HepG2 (cell line): ENCODE measurements around the gene CNIH4. TPM values are rescaled to one million over a fixed set of nuclear protein-coding genes. Genes with fewer than 3 reads are reported as not detected.
A peak's percentile ranks its signal among the peaks of the same experiment; 100 is the strongest.

Experiments
- ATAC-seq: fragments of 200-7000 bp; cut with Tn5 transposase; 3 replicates; pipeline ENCODE4 v1.9.1; 2020; ENCODE audit warnings: mild to moderate bottlenecking, moderate library complexity
- BruUV-seq: library from RNA; stranded (reverse); fragments of 400-500 nt; replicated peaks from 2 replicates; lab custom pipeline; 2021; lab: Mats Ljungman, UMichigan
- CTCF ChIA-PET: fragments of 300-600 bp; formaldehyde crosslinking; extraction: SDS; loops from one replicate; lab custom pipeline; 2021; ENCODE audit warnings: low total read pairs, inconsistent platforms, low intra/inter-chr PET ratio; lab: Yijun Ruan, JAX
- POLR2A ChIA-PET: fragments of 350-600 bp; sonication (Branson Sonifier 250); formaldehyde crosslinking; loops from one replicate; lab custom pipeline; 2020; ENCODE audit warnings: antibody characterized with exemption, inconsistent platforms; lab: Yijun Ruan, JAX
- DNase-seq: peaks from one replicate; pipeline ENCODE4 v3.0.0-alpha.2; 2015; ENCODE audit warnings: low spot score
- FAIRE-seq: peaks from 3 replicates; lab custom pipeline; 2011; peaks lifted over from hg19 to GRCh38; lab: Jason Lieb, UNC
- H2AFZ ChIP-seq: one replicate; pipeline ENCODE4 v1.6.1; 2011; ENCODE audit warnings: low read length, inconsistent platforms
- H3K27ac ChIP-seq: fragments of 300-600 bp; 3 replicates; pipeline ENCODE4 v1.8.0; 2011; ENCODE audit warnings: mixed run types, mild to moderate bottlenecking, mixed read lengths, low read length, inconsistent platforms; ENCODE audit not compliant: insufficient read depth; ENCODE audit errors: extremely low read length
- H3K27me3 ChIP-seq, 2 experiments: fragments of 200-600 bp in 1 of 2; 2 replicates in 1 of 2; 3 replicates in 1 of 2; pipeline versions ENCODE4 v1.6.0 to v1.8.0; 2011; ENCODE audit warnings: low read length in 2 of 2, mild to moderate bottlenecking in 2 of 2, moderate library complexity in 2 of 2, inconsistent platforms in 1 of 2; ENCODE audit not compliant: insufficient read depth in 2 of 2, control insufficient read depth in 1 of 2
- H3K36me3 ChIP-seq, 2 experiments: fragments of 200-600 bp in 1 of 2; replicated peaks in 1 of 2; 2 replicates in 1 of 2; 3 replicates in 1 of 2; pipeline versions ENCODE4 v1.5.1 to v1.8.0; 2011; ENCODE audit warnings: low read length in 2 of 2, inconsistent platforms in 1 of 2; ENCODE audit not compliant: insufficient read depth in 2 of 2, control insufficient read depth in 1 of 2
- H3K4me1 ChIP-seq: 2 replicates; pipeline ENCODE4 v1.5.1; 2012; ENCODE audit warnings: low read length, inconsistent platforms; ENCODE audit not compliant: insufficient read depth
- H3K4me2 ChIP-seq: 2 replicates; pipeline ENCODE4 v1.6.0; 2011; ENCODE audit warnings: low read depth, low read length, inconsistent platforms
- H3K4me3 ChIP-seq, 3 experiments: fragments of 200-600 bp in 1 of 3; sonication (generic), shearing (Covaris generic) in 1 of 3; replicated peaks in 1 of 3; 2 replicates each; pipeline ENCODE4 v1.5.1; 2011 to 2016; ENCODE audit warnings: low read length in 3 of 3, inconsistent platforms in 2 of 3, low read depth in 2 of 3, mild to moderate bottlenecking in 2 of 3, control low read depth in 1 of 3, mixed read lengths in 1 of 3; ENCODE audit not compliant: insufficient read depth in 1 of 3
- H3K79me2 ChIP-seq: one replicate; pipeline ENCODE4 v1.6.1; 2011; ENCODE audit warnings: low read length, inconsistent platforms; ENCODE audit not compliant: insufficient read depth
- H3K9ac ChIP-seq: 2 replicates; pipeline ENCODE4 v1.6.0; 2011; ENCODE audit warnings: mild to moderate bottlenecking, low read depth, low read length, inconsistent platforms; ENCODE audit not compliant: insufficient read depth
- H3K9me3 ChIP-seq: 2 replicates; pipeline ENCODE4 v1.5.1; 2012; ENCODE audit warnings: mild to moderate bottlenecking, low read length
- H4K20me1 ChIP-seq: 2 replicates; pipeline ENCODE4 v1.6.0; 2011; ENCODE audit warnings: inconsistent platforms, mild to moderate bottlenecking, low read length, moderate library complexity; ENCODE audit not compliant: insufficient read depth
- CENPT ChIP-seq: sonication (generic); formaldehyde crosslinking; IDR thresholded peaks from 2 replicates; pipeline ENCODE4 v1.8.0; 2022; ENCODE audit warnings: low read depth, mild to moderate bottlenecking, moderate library complexity, missing genetic modification reagents
- GATAD2A ChIP-seq: IDR thresholded peaks from 2 replicates; pipeline ENCODE4 v1.6.1; 2016
- HNF4G ChIP-seq, 2 experiments: sonication (generic) in 1 of 2; formaldehyde crosslinking in 1 of 2; IDR thresholded peaks; 2 replicates each; pipeline versions ENCODE4 v1.4.0 to v1.6.1; 2011 to 2020; ENCODE audit warnings: borderline replicate concordance in 2 of 2, low read depth in 2 of 2, mild to moderate bottlenecking in 2 of 2, low read length in 1 of 2, missing genetic modification reagents in 1 of 2, moderate library complexity in 1 of 2
- KLF9 ChIP-seq: IDR thresholded peaks from 2 replicates; pipeline ENCODE4 v1.6.1; 2016; ENCODE audit warnings: low read depth
- NAIF1 ChIP-seq: sonication (generic); formaldehyde crosslinking; IDR thresholded peaks from 2 replicates; pipeline ENCODE4 v1.5.0; 2020; ENCODE audit warnings: mild to moderate bottlenecking, missing genetic modification reagents, borderline replicate concordance
- PTBP1 ChIP-seq: fragments of 200-400 bp; formaldehyde crosslinking; IDR thresholded peaks from 2 replicates; pipeline ENCODE4 v1.6.1; 2018; ENCODE audit warnings: low read length, low read depth; ENCODE audit not compliant: poor library complexity, severe bottlenecking
- SP1 ChIP-seq, 2 experiments: fragments of 450-650 bp in 1 of 2; sonication (generic) in 1 of 2; formaldehyde crosslinking in 1 of 2; IDR thresholded peaks; 2 replicates each; pipeline versions ENCODE4 v1.4.0 to v1.6.1; 2016 to 2020; ENCODE audit warnings: missing genetic modification reagents in 1 of 2
- ZNF7 ChIP-seq: IDR thresholded peaks from 2 replicates; pipeline ENCODE4 v1.6.1; 2016; ENCODE audit warnings: missing biosample characterization, missing genetic modification reagents
- WGBS: methylation state at CpG from one replicate; pipeline ENCODE4 v1.1.6; 2017; ENCODE audit warnings: low lambda C conversion rate; 5-methylcytosine and 5-hydroxymethylcytosine counted together
- in situ Hi-C: cut with HindIII; loops from 2 replicates; pipeline ENCODE4 v1.10.0; 2017; ENCODE audit warnings: low pct_unique_long_range_greater_than_20kb; ENCODE audit not compliant: extremely low pct_ligation_motif_present
- intact Hi-C: fragments of 100-400 bp; cut with micrococcal nuclease; formaldehyde crosslinking; loops from one replicate; pipeline ENCODE4 v1.10.0; 2022; ENCODE audit not compliant: unreplicated experiment
- polyA plus RNA-seq, 8 experiments: library from polyadenylated mRNA; depleted of rRNA in 3 of 8; stranded (reverse) in 7 of 8; unstranded in 1 of 8; fragments of >200 nt; fragmentation: Illumina TruSeq in 4 of 8; extraction: Trizol in 4 of 8; gene quantifications; 2 replicates each; pipeline versions ENCODE4 v1.2.1 to v1.2.3, GENCODE V29; 2011 to 2016; ENCODE audit warnings: low read depth in 4 of 8, missing spikeins in 1 of 8, mixed read lengths in 1 of 8; ENCODE audit not compliant: insufficient read depth in 1 of 8
- total RNA-seq, 5 experiments: library from RNA; depleted of rRNA; stranded (reverse); fragments of >200 nt; fragmentation: Illumina TruSeq; extraction: Trizol; gene quantifications; 2 replicates each; pipeline ENCODE4 v1.2.3, GENCODE V29; 2016; ENCODE audit warnings: low read depth in 1 of 5
- TF ChIP-seq, protein P1 (sequence below): IDR thresholded peaks from 2 replicates; pipeline ENCODE4 v1.4.0; 2020; ENCODE audit warnings: mild to moderate bottlenecking, missing genetic modification reagents
- TF ChIP-seq, protein P2 (sequence below): sonication (generic); formaldehyde crosslinking; IDR thresholded peaks from 2 replicates; pipeline ENCODE4 v1.4.0; 2020; ENCODE audit warnings: missing genetic modification reagents
- TF ChIP-seq, protein P3 (sequence below): sonication (generic); formaldehyde crosslinking; IDR thresholded peaks from 2 replicates; pipeline ENCODE4 v1.4.0; 2020; ENCODE audit warnings: missing genetic modification reagents
- TF ChIP-seq, protein P4 (sequence below): sonication (generic); formaldehyde crosslinking; IDR thresholded peaks from 2 replicates; pipeline ENCODE4 v1.4.0; 2020; ENCODE audit warnings: missing genetic modification reagents; ENCODE audit errors: not compliant biosample characterization
- TF ChIP-seq, protein P5 (sequence below): sonication (generic); formaldehyde crosslinking; IDR thresholded peaks from 2 replicates; pipeline ENCODE4 v1.9.0; 2021; ENCODE audit warnings: missing genetic modification reagents, borderline replicate concordance

Gene CNIH4
- total and polyA plus RNA-seq, 2 of the 13 experiments (the other 11 are each of a cell fraction or from before 2014, with no cell fraction given): 51.8 to 52.9 TPM

DNA sequence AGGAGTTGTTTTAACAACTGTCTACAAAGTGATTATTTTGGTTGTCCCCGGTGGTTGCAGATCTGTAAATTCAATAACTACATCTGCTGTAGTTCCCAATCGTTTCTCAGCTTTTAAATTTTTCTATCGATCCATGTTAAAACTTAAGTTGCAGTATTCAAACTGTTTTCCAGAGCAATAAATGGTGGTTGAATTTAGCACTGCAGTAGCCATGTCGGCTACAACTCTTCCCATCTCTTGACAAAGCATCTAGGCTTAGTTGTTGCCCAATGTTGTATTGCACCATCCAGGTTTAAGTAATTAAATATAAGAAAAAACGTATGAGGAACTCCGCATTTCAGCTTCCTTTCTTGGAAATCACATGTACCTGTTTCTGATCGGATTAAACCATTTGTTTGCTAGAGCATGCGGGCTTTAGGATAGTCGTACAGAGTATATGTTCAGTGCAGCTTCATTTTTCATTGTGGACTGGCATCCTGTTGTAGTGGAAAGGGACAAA is 996 bp downstream of the CNIH4 start:
- no peaks in the 10 kb centered on the region; a peak in 1 of 5 replicates for H3K27me3 ChIP-seq
- H3K79me2 ChIP-seq: peaks cover 32% of the 10 kb centered on the region
- H3K36me3 ChIP-seq: no peaks in the 10 kb centered on the region
- peaks cover 48% of the 10 kb centered on the region for H3K4me1 ChIP-seq
- H3K4me2 ChIP-seq: peak overlapping the region; percentile 88
- peak overlapping the region; percentile 72 for H3K9ac ChIP-seq
- POLR2A ChIA-PET: interaction anchor here (1.9 kb wide), 1 partner anchor 28 kb away, joined by 5 read pairs; the partner anchor contains the start of gene NVL
- in situ Hi-C loops: no loop called here
- WGBS: 8% methylated on average over 9 of the region's 9 CpGs
- no peak overlapping the region for H2AFZ ChIP-seq
- intact Hi-C loops: loop anchor here (5.0 kb wide), 1 partner anchor 100 kb away; no protein-coding TSS in a partner anchor
- no peak for FAIRE-seq
- no TSS peak for BruUV-seq
- peak overlapping the region; percentile 43 for H3K27ac ChIP-seq
- 0 out of 2 replicates have a peak, but pooled peaks cover 2% of the 10 kb centered on the region for H4K20me1 ChIP-seq
- H3K4me3 ChIP-seq: peak overlapping the region; percentile 71 to 95 (median 90)
- DNase-seq: peak; percentile 30
- CTCF ChIA-PET: no interaction called here
- peak; percentile 37 for ATAC-seq
- H3K9me3 ChIP-seq: no peaks in the 10 kb centered on the region
- TF ChIP-seq, protein P1, sequence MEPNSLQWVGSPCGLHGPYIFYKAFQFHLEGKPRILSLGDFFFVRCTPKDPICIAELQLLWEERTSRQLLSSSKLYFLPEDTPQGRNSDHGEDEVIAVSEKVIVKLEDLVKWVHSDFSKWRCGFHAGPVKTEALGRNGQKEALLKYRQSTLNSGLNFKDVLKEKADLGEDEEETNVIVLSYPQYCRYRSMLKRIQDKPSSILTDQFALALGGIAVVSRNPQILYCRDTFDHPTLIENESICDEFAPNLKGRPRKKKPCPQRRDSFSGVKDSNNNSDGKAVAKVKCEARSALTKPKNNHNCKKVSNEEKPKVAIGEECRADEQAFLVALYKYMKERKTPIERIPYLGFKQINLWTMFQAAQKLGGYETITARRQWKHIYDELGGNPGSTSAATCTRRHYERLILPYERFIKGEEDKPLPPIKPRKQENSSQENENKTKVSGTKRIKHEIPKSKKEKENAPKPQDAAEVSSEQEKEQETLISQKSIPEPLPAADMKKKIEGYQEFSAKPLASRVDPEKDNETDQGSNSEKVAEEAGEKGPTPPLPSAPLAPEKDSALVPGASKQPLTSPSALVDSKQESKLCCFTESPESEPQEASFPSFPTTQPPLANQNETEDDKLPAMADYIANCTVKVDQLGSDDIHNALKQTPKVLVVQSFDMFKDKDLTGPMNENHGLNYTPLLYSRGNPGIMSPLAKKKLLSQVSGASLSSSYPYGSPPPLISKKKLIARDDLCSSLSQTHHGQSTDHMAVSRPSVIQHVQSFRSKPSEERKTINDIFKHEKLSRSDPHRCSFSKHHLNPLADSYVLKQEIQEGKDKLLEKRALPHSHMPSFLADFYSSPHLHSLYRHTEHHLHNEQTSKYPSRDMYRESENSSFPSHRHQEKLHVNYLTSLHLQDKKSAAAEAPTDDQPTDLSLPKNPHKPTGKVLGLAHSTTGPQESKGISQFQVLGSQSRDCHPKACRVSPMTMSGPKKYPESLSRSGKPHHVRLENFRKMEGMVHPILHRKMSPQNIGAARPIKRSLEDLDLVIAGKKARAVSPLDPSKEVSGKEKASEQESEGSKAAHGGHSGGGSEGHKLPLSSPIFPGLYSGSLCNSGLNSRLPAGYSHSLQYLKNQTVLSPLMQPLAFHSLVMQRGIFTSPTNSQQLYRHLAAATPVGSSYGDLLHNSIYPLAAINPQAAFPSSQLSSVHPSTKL: 0 out of 2 replicates have a peak, but pooled peaks have one; percentile 3
- TF ChIP-seq NAIF1 (CRISPR knock-in tag) (no peak), HNF4G (IDR thresholded peaks at IDR 0.05; ENCODE audit: borderline replicate concordance, low read depth, low read length) (no peak), HNF4G (CRISPR knock-in tag; IDR thresholded peaks at IDR 0.05; ENCODE audit: borderline replicate concordance, low read depth) (no peak), CENPT (no peak), KLF9 (no peak), ZNF7 (CRISPR knock-in tag) (no peak), SP1 (IDR thresholded peaks at IDR 0.05) (no peak), SP1 (CRISPR knock-in tag; IDR thresholded peaks at IDR 0.05) (no peak), PTBP1 (no peak), GATAD2A (CRISPR knock-in tag) (0 out of 2 replicates have a peak, but pooled peaks have one; percentile 15)
- TF ChIP-seq, protein P2, sequence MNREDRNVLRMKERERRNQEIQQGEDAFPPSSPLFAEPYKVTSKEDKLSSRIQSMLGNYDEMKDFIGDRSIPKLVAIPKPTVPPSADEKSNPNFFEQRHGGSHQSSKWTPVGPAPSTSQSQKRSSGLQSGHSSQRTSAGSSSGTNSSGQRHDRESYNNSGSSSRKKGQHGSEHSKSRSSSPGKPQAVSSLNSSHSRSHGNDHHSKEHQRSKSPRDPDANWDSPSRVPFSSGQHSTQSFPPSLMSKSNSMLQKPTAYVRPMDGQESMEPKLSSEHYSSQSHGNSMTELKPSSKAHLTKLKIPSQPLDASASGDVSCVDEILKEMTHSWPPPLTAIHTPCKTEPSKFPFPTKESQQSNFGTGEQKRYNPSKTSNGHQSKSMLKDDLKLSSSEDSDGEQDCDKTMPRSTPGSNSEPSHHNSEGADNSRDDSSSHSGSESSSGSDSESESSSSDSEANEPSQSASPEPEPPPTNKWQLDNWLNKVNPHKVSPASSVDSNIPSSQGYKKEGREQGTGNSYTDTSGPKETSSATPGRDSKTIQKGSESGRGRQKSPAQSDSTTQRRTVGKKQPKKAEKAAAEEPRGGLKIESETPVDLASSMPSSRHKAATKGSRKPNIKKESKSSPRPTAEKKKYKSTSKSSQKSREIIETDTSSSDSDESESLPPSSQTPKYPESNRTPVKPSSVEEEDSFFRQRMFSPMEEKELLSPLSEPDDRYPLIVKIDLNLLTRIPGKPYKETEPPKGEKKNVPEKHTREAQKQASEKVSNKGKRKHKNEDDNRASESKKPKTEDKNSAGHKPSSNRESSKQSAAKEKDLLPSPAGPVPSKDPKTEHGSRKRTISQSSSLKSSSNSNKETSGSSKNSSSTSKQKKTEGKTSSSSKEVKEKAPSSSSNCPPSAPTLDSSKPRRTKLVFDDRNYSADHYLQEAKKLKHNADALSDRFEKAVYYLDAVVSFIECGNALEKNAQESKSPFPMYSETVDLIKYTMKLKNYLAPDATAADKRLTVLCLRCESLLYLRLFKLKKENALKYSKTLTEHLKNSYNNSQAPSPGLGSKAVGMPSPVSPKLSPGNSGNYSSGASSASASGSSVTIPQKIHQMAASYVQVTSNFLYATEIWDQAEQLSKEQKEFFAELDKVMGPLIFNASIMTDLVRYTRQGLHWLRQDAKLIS: no peak
- TF ChIP-seq, protein P3, sequence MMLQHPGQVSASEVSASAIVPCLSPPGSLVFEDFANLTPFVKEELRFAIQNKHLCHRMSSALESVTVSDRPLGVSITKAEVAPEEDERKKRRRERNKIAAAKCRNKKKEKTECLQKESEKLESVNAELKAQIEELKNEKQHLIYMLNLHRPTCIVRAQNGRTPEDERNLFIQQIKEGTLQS (CRISPR knock-in tag): no peak
- TF ChIP-seq, protein P4, sequence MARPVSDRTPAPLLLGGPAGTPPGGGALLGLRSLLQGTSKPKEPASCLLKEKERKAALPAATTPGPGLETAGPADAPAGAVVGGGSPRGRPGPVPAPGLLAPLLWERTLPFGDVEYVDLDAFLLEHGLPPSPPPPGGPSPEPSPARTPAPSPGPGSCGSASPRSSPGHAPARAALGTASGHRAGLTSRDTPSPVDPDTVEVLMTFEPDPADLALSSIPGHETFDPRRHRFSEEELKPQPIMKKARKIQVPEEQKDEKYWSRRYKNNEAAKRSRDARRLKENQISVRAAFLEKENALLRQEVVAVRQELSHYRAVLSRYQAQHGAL (CRISPR knock-in tag): no peak
- TF ChIP-seq, protein P5, sequence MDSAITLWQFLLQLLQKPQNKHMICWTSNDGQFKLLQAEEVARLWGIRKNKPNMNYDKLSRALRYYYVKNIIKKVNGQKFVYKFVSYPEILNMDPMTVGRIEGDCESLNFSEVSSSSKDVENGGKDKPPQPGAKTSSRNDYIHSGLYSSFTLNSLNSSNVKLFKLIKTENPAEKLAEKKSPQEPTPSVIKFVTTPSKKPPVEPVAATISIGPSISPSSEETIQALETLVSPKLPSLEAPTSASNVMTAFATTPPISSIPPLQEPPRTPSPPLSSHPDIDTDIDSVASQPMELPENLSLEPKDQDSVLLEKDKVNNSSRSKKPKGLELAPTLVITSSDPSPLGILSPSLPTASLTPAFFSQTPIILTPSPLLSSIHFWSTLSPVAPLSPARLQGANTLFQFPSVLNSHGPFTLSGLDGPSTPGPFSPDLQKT (CRISPR knock-in tag): no peak
